Panc1 (cell line): ENCODE measurements around the gene KRTAP10-11. TPM values are rescaled to one million over a fixed set of nuclear protein-coding genes. Genes with fewer than 3 reads are reported as not detected.

Experiments used
- ATAC-seq: fragments of 200-7000 bp; cut with Tn5 transposase; 2 replicates; pipeline ENCODE4 v1.9.1; 2020; ENCODE audit warnings: mild to moderate bottlenecking, moderate library complexity
- BruUV-seq: library from RNA; stranded (reverse); fragments of 400-500 nt; replicated peaks from 2 replicates; lab custom pipeline; 2021; lab: Mats Ljungman, UMichigan
- CTCF ChIA-PET: fragments of 300-600 bp; sonication (Branson Sonifier 250); formaldehyde crosslinking; loops from one replicate; lab custom pipeline; 2022; ENCODE audit warnings: antibody characterized with exemption; lab: Charles Lee
- POLR2A ChIA-PET: fragments of 300-600 bp; sonication (Branson Sonifier 250); formaldehyde crosslinking; loops from one replicate; lab custom pipeline; 2022; ENCODE audit warnings: antibody characterized with exemption; lab: Charles Lee
- DNase-seq: peaks from one replicate; pipeline ENCODE4 v3.0.0-alpha.2; 2010; ENCODE audit warnings: low read depth, low spot score
- H3K27ac ChIP-seq: 2 replicates; pipeline ENCODE4 v1.5.1; 2011; ENCODE audit warnings: mild to moderate bottlenecking, low read length, inconsistent platforms
- H3K27me3 ChIP-seq: fragments of 200-500 bp; sonication (Bioruptor generic); 2 replicates; pipeline ENCODE4 v1.6.0; 2014; ENCODE audit warnings: low read length, inconsistent platforms; ENCODE audit not compliant: control insufficient read depth, insufficient read depth
- H3K36me3 ChIP-seq: fragments of 200-500 bp; sonication (Bioruptor generic); 2 replicates; pipeline ENCODE4 v1.5.1; 2014; ENCODE audit warnings: inconsistent platforms, mild to moderate bottlenecking, low read length, moderate library complexity; ENCODE audit not compliant: control insufficient read depth, insufficient read depth
- H3K4me1 ChIP-seq: 2 replicates; pipeline ENCODE4 v1.5.1; 2011; ENCODE audit warnings: inconsistent platforms, mild to moderate bottlenecking, low read length, moderate library complexity; ENCODE audit not compliant: control insufficient read depth, insufficient read depth
- H3K4me3 ChIP-seq, 2 experiments: 2 replicates each; pipeline ENCODE4 v1.5.1; 2011 to 2012; ENCODE audit warnings: low read depth in 2 of 2, low read length in 2 of 2, mild to moderate bottlenecking in 2 of 2, inconsistent platforms in 1 of 2, moderate library complexity in 1 of 2
- H3K9me3 ChIP-seq: fragments of 200-500 bp; sonication (Bioruptor generic); 2 replicates; pipeline ENCODE4 v1.5.1; 2014; ENCODE audit warnings: low read depth, mild to moderate bottlenecking, inconsistent platforms, low read length, moderate library complexity; ENCODE audit not compliant: control insufficient read depth, insufficient read depth
- POLR2AphosphoS5 ChIP-seq: IDR thresholded peaks from 2 replicates; pipeline ENCODE4 v1.6.1; 2012; ENCODE audit warnings: mild to moderate bottlenecking, low read depth, low read length, moderate library complexity
- REST ChIP-seq, 2 experiments: IDR thresholded peaks; 2 replicates each; pipeline ENCODE4 v1.6.1; 2011 to 2012; ENCODE audit warnings: low read depth in 2 of 2, control low read depth in 1 of 2, low read length in 1 of 2, mild to moderate bottlenecking in 1 of 2, moderate library complexity in 1 of 2; ENCODE audit not compliant: insufficient read depth in 1 of 2
- SIN3A ChIP-seq: IDR thresholded peaks from 2 replicates; pipeline ENCODE4 v1.6.1; 2012; ENCODE audit warnings: low read depth, mild to moderate bottlenecking, low read length, moderate library complexity, borderline replicate concordance; ENCODE audit not compliant: insufficient read depth
- TCF7L2 ChIP-seq: IDR thresholded peaks from 2 replicates; pipeline ENCODE4 v1.6.1; 2011; ENCODE audit warnings: mild to moderate bottlenecking, low read depth, low read length, inconsistent platforms
- in situ Hi-C: cut with HindIII; loops from 2 replicates; pipeline ENCODE4 v1.10.0; 2016; ENCODE audit warnings: low sequenced_read_pairs, low pct_unique_long_range_greater_than_20kb
- intact Hi-C: fragments of 100-400 bp; cut with micrococcal nuclease; formaldehyde crosslinking; loops from one replicate; pipeline ENCODE4 v1.10.0; 2022; ENCODE audit not compliant: unreplicated experiment
- total RNA-seq: library from RNA; stranded (reverse); gene quantifications from one replicate; pipeline ENCODE4 v1.2.1, GENCODE V29; 2021; ENCODE audit not compliant: unreplicated experiment
- TF ChIP-seq, protein P1 (sequence below): fragments of 450-650 bp; IDR thresholded peaks from 2 replicates; pipeline ENCODE4 v1.5.1; 2017; ENCODE audit warnings: mild to moderate bottlenecking

The KRTAP10-11 gene
- total RNA-seq, 1 experiment from 2014 or later, result not detected

GRCh38 chr21:44653656-44654575 lies 7.7 kb downstream of the KRTAP10-11 start:
- in situ Hi-C loops, result no loop called here
- H3K4me1 ChIP-seq, result no peaks in the 10 kb centered on the region
- ChIA-PET POLR2A (no interaction called here), CTCF (no interaction called here)
- no TSS peak for BruUV-seq
- no peaks in the 10 kb centered on the region for H3K9me3 ChIP-seq
- no peaks in the 10 kb centered on the region for H3K27me3 ChIP-seq
- no peak for TF ChIP-seq TCF7L2
- TF ChIP-seq SIN3A, result no peak
- TF ChIP-seq POLR2AphosphoS5, result no peak
- no peak for TF ChIP-seq REST (IDR thresholded peaks at IDR 0.05; ENCODE audit: insufficient read depth in 1 of 2, low read depth in 2 of 2, low read length in 1 of 2)
- TF ChIP-seq, protein P1, sequence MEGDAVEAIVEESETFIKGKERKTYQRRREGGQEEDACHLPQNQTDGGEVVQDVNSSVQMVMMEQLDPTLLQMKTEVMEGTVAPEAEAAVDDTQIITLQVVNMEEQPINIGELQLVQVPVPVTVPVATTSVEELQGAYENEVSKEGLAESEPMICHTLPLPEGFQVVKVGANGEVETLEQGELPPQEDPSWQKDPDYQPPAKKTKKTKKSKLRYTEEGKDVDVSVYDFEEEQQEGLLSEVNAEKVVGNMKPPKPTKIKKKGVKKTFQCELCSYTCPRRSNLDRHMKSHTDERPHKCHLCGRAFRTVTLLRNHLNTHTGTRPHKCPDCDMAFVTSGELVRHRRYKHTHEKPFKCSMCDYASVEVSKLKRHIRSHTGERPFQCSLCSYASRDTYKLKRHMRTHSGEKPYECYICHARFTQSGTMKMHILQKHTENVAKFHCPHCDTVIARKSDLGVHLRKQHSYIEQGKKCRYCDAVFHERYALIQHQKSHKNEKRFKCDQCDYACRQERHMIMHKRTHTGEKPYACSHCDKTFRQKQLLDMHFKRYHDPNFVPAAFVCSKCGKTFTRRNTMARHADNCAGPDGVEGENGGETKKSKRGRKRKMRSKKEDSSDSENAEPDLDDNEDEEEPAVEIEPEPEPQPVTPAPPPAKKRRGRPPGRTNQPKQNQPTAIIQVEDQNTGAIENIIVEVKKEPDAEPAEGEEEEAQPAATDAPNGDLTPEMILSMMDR, result no peak
- no peaks in the 10 kb centered on the region for H3K36me3 ChIP-seq
- ATAC-seq (no peak), DNase-seq (no peak)
- H3K4me3 ChIP-seq, result no peak overlapping the region
- intact Hi-C loops, result no loop called here
- no peak overlapping the region for H3K27ac ChIP-seq

DNA sequence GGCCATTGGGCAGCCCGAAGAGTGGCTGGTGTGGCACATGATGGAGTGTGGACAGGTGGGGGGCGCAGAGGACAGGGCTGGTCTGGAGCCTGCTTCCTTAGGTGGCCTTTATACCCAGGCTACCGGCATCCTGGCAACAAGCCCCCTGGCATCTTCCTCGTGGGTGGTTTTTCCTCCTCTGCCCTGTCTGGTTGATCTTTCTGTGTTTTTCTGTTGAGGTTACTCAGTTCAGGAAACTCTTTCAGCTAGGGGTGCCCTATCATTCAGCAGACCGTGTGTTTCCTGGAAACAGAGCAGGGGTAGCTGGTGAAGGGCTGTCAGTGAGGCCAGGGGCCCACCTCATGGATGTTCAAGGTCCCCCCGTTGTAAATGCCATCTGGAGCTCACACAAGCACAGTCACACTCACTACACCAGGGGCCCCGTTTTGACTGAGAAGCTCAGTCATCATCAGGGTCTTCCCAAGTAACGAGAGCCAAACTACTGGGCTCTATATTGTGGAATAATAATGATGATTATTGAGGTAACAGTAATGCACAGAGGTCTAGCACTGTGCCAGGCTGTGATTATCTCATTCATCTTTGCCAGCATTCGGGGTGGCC lies 8.5 kb downstream of the KRTAP10-11 start, which contains the start of gene KRTAP12-4:
Gene KRTAP12-4 (minus strand): TSS at position 84 of the 600 bp plus-strand sequence. CDS start 45 bp downstream, at position 39.
- no TSS peak for BruUV-seq
- H3K36me3 ChIP-seq, result no peaks in the 10 kb centered on the region
- intact Hi-C loops, result no loop called here
- H3K27ac ChIP-seq, result no peak within 1 kb of the TSS
- no peak within 1 kb of the TSS for H3K4me3 ChIP-seq
- H3K27me3 ChIP-seq, result no peaks in the 10 kb centered on the region
- no peak for ATAC-seq
- TF ChIP-seq POLR2AphosphoS5 (no peak), SIN3A (no peak), TCF7L2 (no peak), REST (IDR thresholded peaks at IDR 0.05; ENCODE audit: insufficient read depth in 1 of 2, low read depth in 2 of 2, low read length in 1 of 2) (no peak)
- TF ChIP-seq, protein P1, result no peak
- H3K9me3 ChIP-seq, result no peaks in the 10 kb centered on the region
- no peak for DNase-seq
- H3K4me1 ChIP-seq, result no peaks in the 10 kb centered on the region
- ChIA-PET POLR2A (interaction anchor here (0.6 kb wide), 1 partner anchor 9 kb away, joined by 5 read pairs; no protein-coding TSS in a partner anchor), CTCF (no interaction called here)
- in situ Hi-C loops, result no loop called here
